ENCODE data around the gene LMNTD1.
A peak's percentile ranks its signal among the peaks of the same experiment; 100 is the strongest.
"Not testable (repeated sequence)": the region's sequence is repeated elsewhere in the genome, so short reads cannot be mapped to it uniquely, and the experiment has no call there.

LMNTD1 gene

GRCh38 chr12:25553098-25553497 lies at the start of gene LMNTD1:
Gene LMNTD1, minus strand, starts transcription at chr12:25553283. Its CDS starts 324 bp downstream, at chr12:25552959.
- DNase-seq (ENCODE audit: low read depth), result no peak

GRCh38 chr12:25598956-25599355 lies 45.9 kb upstream of the LMNTD1 start:
- no peak for DNase-seq (ENCODE audit: low read depth)

GRCh38 chr12:25595496-25595895 lies 42.4 kb upstream of the LMNTD1 start:
- not testable (repeated sequence) for DNase-seq (ENCODE audit: low read depth)

- no peak for DNase-seq (ENCODE audit: low read depth)
Measured at GRCh38 chr12:25594376-25594775, 41.3 kb upstream of the LMNTD1 start.

- no peak for DNase-seq (ENCODE audit: low read depth)
Measured at GRCh38 chr12:25592725-25593495, 39.8 kb upstream of the LMNTD1 start.

- DNase-seq (ENCODE audit: low read depth), result no peak
Measured at GRCh38 chr12:25591144-25591543, 38.1 kb upstream of the LMNTD1 start.

GRCh38 chr12:25590011-25590721 lies 37.1 kb upstream of the LMNTD1 start:
- peak; percentile 10 for DNase-seq (ENCODE audit: low read depth)

GRCh38 chr12:25587346-25587745 lies 34.3 kb upstream of the LMNTD1 start:
- no peak for DNase-seq (ENCODE audit: low read depth)

GRCh38 chr12:25585662-25586061 lies 32.6 kb upstream of the LMNTD1 start:
- no peak for DNase-seq (ENCODE audit: low read depth)

- DNase-seq (ENCODE audit: low read depth), result no peak
Measured at GRCh38 chr12:25585021-25585523, 32.0 kb upstream of the LMNTD1 start.

- DNase-seq (ENCODE audit: low read depth), result no peak
Measured at GRCh38 chr12:25584596-25584995, 31.5 kb upstream of the LMNTD1 start.

GRCh38 chr12:25583545-25583944 lies 30.5 kb upstream of the LMNTD1 start:
- no peak for DNase-seq (ENCODE audit: low read depth)

GRCh38 chr12:25581067-25581466 lies 28.0 kb upstream of the LMNTD1 start:
- no peak for DNase-seq (ENCODE audit: low read depth)

GRCh38 chr12:25578411-25579143 lies 25.5 kb upstream of the LMNTD1 start:
- DNase-seq (ENCODE audit: low read depth), result no peak

GRCh38 chr12:25574761-25575160 lies 21.7 kb upstream of the LMNTD1 start:
- no peak for DNase-seq (ENCODE audit: low read depth)

GRCh38 chr12:25573346-25573745 lies 20.3 kb upstream of the LMNTD1 start:
- no peak for DNase-seq (ENCODE audit: low read depth)

GRCh38 chr12:25570418-25570817 lies 17.3 kb upstream of the LMNTD1 start:
- DNase-seq (ENCODE audit: low read depth), result no peak

- DNase-seq (ENCODE audit: low read depth), result no peak
Measured at GRCh38 chr12:25566202-25566949, 13.3 kb upstream of the LMNTD1 start.

- no peak for DNase-seq (ENCODE audit: low read depth)
Measured at GRCh38 chr12:25558586-25558985, 5.5 kb upstream of the LMNTD1 start.

- no peak for DNase-seq (ENCODE audit: low read depth)
Measured at GRCh38 chr12:25557830-25558436, 4.8 kb upstream of the LMNTD1 start.

- no peak for DNase-seq (ENCODE audit: low read depth)
Measured at GRCh38 chr12:25556153-25556552, 3.1 kb upstream of the LMNTD1 start.
